Measurements from ENCODE around the gene HTRA1. TPM values are rescaled to one million over a fixed set of nuclear protein-coding genes. Genes with fewer than 3 reads are reported as not detected.

HTRA1 gene
- total and polyA plus RNA-seq, 9 of the 15 experiments (the other 6 are each of a cell fraction or from before 2014, with no cell fraction given): 0.06 to 0.16 (median 0.13) TPM; not detected in 5

DNA sequence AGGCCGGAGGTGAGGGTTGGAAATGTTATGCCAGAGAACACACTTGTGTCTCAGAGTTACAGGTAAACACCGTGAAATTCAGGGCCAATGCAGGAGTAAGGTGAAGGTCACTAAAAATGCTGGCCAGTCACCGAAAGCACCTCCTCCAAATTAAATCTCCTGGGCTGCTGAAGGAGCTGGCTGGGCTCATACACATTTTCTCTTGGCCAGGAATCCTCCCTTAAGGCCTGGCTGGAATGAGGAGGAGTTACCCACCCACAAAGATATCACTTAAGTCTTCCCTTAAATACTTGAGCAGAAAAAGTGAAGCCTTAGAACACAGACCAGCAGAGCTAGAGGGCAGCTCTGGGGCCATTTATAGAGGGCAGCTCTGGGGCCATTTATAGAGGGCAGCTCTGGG, 46.3 kb downstream of the HTRA1 start:
- no peak overlapping the region for H3K9ac ChIP-seq (ENCODE audit: insufficient read depth in 1 of 2, low read depth in 2 of 2, low read length in 2 of 2)
- FAIRE-seq (no peak), ATAC-seq (no peak), DNase-seq (ENCODE audit: extremely low read depth in 1 of 4, low spot score in 3 of 4) (no peak)
- H3K4me2 ChIP-seq (ENCODE audit: insufficient read depth, low read length): no peak overlapping the region
- H3K9me1 ChIP-seq (ENCODE audit: control insufficient read depth, insufficient read depth, low read length): no peaks in the 10 kb centered on the region
- intact Hi-C loops (cut with micrococcal nuclease): no loop called here
- TF ChIP-seq MCM3 (IDR thresholded peaks at IDR 0.05) (no peak), ZNF197 (CRISPR knock-in tag; IDR thresholded peaks at IDR 0.05; ENCODE audit: low read depth) (no peak), HEY1 (CRISPR knock-in tag; IDR thresholded peaks at IDR 0.05; ENCODE audit: borderline replicate concordance) (no peak)
- TF ChIP-seq, protein P1, sequence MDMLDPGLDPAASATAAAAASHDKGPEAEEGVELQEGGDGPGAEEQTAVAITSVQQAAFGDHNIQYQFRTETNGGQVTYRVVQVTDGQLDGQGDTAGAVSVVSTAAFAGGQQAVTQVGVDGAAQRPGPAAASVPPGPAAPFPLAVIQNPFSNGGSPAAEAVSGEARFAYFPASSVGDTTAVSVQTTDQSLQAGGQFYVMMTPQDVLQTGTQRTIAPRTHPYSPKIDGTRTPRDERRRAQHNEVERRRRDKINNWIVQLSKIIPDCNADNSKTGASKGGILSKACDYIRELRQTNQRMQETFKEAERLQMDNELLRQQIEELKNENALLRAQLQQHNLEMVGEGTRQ (CRISPR knock-in tag; IDR thresholded peaks at IDR 0.05): no peak
- no TSS peak for BruUV-seq (replicated peaks)
- peaks cover 8 to 62% of the 10 kb centered on the region in 2 experiments; a peak in 3 of 5 replicates for H3K27me3 ChIP-seq (ENCODE audit: control insufficient read depth in 2 of 2, insufficient read depth in 2 of 2, low read length in 2 of 2)
- H3K36me3 ChIP-seq (ENCODE audit: control insufficient read depth, insufficient read depth, low read length): no peaks in the 10 kb centered on the region
- H3K4me1 ChIP-seq (replicated peaks in 1 of 2; ENCODE audit: control insufficient read depth in 2 of 2, insufficient read depth in 2 of 2, low read length in 2 of 2): no peaks in the 10 kb centered on the region
- no peak overlapping the region for H3K4me3 ChIP-seq
- WGBS (ENCODE audit: insufficient coverage, low coverage, missing lambda C conversion rate): 0% methylated on average over 3 of the region's 3 CpGs
- in situ Hi-C loops (cut with MboI): no loop called here
- H3K79me2 ChIP-seq (ENCODE audit: control insufficient read depth, insufficient read depth, low read length): no peaks in the 10 kb centered on the region
- CTCF ChIA-PET (ENCODE audit: low intra/inter-chr PET ratio): no interaction called here
- H2AFZ ChIP-seq (ENCODE audit: low read depth, low read length): no peak overlapping the region
- H3K27ac ChIP-seq (ENCODE audit: extremely low read depth, low read depth, low read length): no peak overlapping the region
- POLR2A ChIA-PET: no interaction called here
- H3K9me3 ChIP-seq (replicated peaks; ENCODE audit: control insufficient read depth, insufficient read depth, low read depth, low read length): no peaks in the 10 kb centered on the region
- H4K20me1 ChIP-seq (replicated peaks; ENCODE audit: control insufficient read depth, insufficient read depth, low read length): no peaks in the 10 kb centered on the region; the same call in 1 of the 2 replicates

DNA sequence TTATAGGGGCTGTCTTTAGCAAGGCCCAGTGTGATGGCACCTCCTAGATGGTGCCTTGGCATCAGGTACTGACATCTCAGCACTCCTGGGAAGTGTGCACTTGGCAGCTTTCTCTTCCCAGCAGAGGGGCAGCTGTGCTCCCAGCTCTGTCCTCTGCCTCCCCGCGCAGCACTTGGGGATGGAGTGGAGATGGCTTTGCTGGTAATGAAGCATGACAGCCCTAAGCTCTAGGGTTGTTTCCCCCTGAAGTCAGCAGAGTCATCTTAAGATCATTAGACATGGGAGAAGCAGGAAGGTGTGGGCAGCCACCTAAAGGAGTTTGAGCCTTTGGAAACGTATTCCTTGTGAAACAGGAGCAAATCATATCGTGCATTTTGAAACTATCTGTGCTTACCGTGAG, 46.7 kb downstream of the HTRA1 start:
- Histone ChIP-seq H3K9me3 (replicated peaks; ENCODE audit: control insufficient read depth, insufficient read depth, low read depth, low read length) (no peaks in the 10 kb centered on the region), H3K9me1 (ENCODE audit: control insufficient read depth, insufficient read depth, low read length) (no peaks in the 10 kb centered on the region), H3K27ac (ENCODE audit: extremely low read depth, low read depth, low read length) (no peak overlapping the region), H3K4me1 (replicated peaks in 1 of 2; ENCODE audit: control insufficient read depth in 2 of 2, insufficient read depth in 2 of 2, low read length in 2 of 2) (no peaks in the 10 kb centered on the region), H3K4me3 (no peak overlapping the region), H3K4me2 (ENCODE audit: insufficient read depth, low read length) (no peak overlapping the region), H3K79me2 (ENCODE audit: control insufficient read depth, insufficient read depth, low read length) (no peaks in the 10 kb centered on the region), H4K20me1 (replicated peaks; ENCODE audit: control insufficient read depth, insufficient read depth, low read length) (no peaks in the 10 kb centered on the region; the same call in 1 of the 2 replicates), H3K27me3 (ENCODE audit: control insufficient read depth in 2 of 2, insufficient read depth in 2 of 2, low read length in 2 of 2) (peaks cover 8 to 62% of the 10 kb centered on the region in 2 experiments; a peak in 3 of 5 replicates), H3K9ac (ENCODE audit: insufficient read depth in 1 of 2, low read depth in 2 of 2, low read length in 2 of 2) (no peak overlapping the region), H3K36me3 (ENCODE audit: control insufficient read depth, insufficient read depth, low read length) (no peaks in the 10 kb centered on the region), H2AFZ (ENCODE audit: low read depth, low read length) (no peak overlapping the region)
- no peak for ATAC-seq
- ChIA-PET POLR2A (interaction anchor here (1.1 kb wide), 1 partner anchor 10 kb away, joined by 4 read pairs; no protein-coding TSS in a partner anchor), CTCF (ENCODE audit: low intra/inter-chr PET ratio) (no interaction called here)
- WGBS (ENCODE audit: insufficient coverage, low coverage, missing lambda C conversion rate): 0% methylated on average over 5 of the region's 5 CpGs
- BruUV-seq (replicated peaks): no TSS peak
- no peak for DNase-seq (ENCODE audit: extremely low read depth in 1 of 4, low spot score in 3 of 4)
- TF ChIP-seq MTA2 (IDR thresholded peaks at IDR 0.05; ENCODE audit: low read depth) (no peak), FOXJ3 (CRISPR knock-in tag; IDR thresholded peaks at IDR 0.05) (no peak)
- intact Hi-C loops (cut with micrococcal nuclease) (no loop called here), in situ Hi-C loops (cut with MboI) (no loop called here)
- no peak for FAIRE-seq

Data from K562 (cell line).